Esophagus muscularis mucosa (tissue), 4 donors: ENCODE measurements around the gene DDIT3. TPM values are rescaled to one million over a fixed set of nuclear protein-coding genes. Genes with fewer than 3 reads are reported as not detected.

Experiments
- DNase-seq: peaks from one replicate; pipeline ENCODE4 v3.0.0-alpha.2; 2017; ENCODE audit errors: extremely low spot score
- H3K27ac ChIP-seq, 4 donors: fragments of 200-600 bp; sonication (generic); replicated peaks in 1 of 4; 1 replicate in 3 of 4; 2 replicates in 1 of 4; pipeline ENCODE4 v1.5.1; 2016 to 2019; ENCODE audit warnings: mild to moderate bottlenecking in 1 of 4
- H3K27me3 ChIP-seq, 4 donors: fragments of 200-600 bp; sonication (generic); one replicate each; pipeline versions ENCODE4 v1.5.1 to v1.6.0; 2016 to 2019
- H3K36me3 ChIP-seq, 4 donors: fragments of 200-600 bp; sonication (generic); one replicate each; pipeline ENCODE4 v1.5.1; 2016 to 2019
- H3K4me1 ChIP-seq, 4 donors: fragments of 200-600 bp; sonication (generic); one replicate each; pipeline ENCODE4 v1.5.1; 2016 to 2019
- H3K4me3 ChIP-seq, 4 donors: fragments of 200-600 bp; sonication (generic); 1 replicate in 2 of 4; 2 replicates in 2 of 4; pipeline ENCODE4 v1.5.1; 2016 to 2019; ENCODE audit warnings: mild to moderate bottlenecking in 4 of 4, moderate library complexity in 1 of 4
- H3K9me3 ChIP-seq, 4 donors: fragments of 200-600 bp; sonication (generic); 1 replicate in 3 of 4; 2 replicates in 1 of 4; pipeline ENCODE4 v1.5.1; 2016 to 2019
- CTCF ChIP-seq, 3 experiments: fragments of 200-600 bp in 2 of 3; fragments of 450-650 bp in 1 of 3; sonication (generic) in 2 of 3; IDR thresholded peaks; one replicate each; pipeline ENCODE4 v1.5.1; 2017 to 2019; ENCODE audit warnings: antibody characterized with exemption in 3 of 3, mild to moderate bottlenecking in 2 of 3, moderate library complexity in 1 of 3
- EP300 ChIP-seq: sonication (generic); formaldehyde crosslinking; IDR thresholded peaks from one replicate; pipeline ENCODE4 v1.6.1; 2017; ENCODE audit warnings: antibody characterized with exemption
- POLR2A ChIP-seq: fragments of 450-650 bp; IDR thresholded peaks from one replicate; pipeline ENCODE4 v1.6.1; 2017; ENCODE audit warnings: antibody characterized with exemption, moderate library complexity, mild to moderate bottlenecking, low read depth
- POLR2AphosphoS5 ChIP-seq, 2 donors: sonication (generic); formaldehyde crosslinking; IDR thresholded peaks; one replicate each; pipeline ENCODE4 v1.6.1; 2017; ENCODE audit warnings: antibody characterized with exemption in 2 of 2
- WGBS: methylation state at CpG from one replicate; pipeline ENCODE4 v1.1.5; 2018; 5-methylcytosine and 5-hydroxymethylcytosine counted together
- intact Hi-C: fragments of 100-400 bp; cut with DNase I; formaldehyde crosslinking; loops from one replicate; pipeline ENCODE4 v1.15.1; 2023
- total RNA-seq, 4 donors: library from RNA; depleted of rRNA; stranded (reverse); fragments of >200 nt; gene quantifications; one replicate each; pipeline versions ENCODE4 v1.1.0 to v1.2.1, GENCODE V29; 2016

Gene DDIT3
- total RNA-seq, 4 donors from 2014 or later, result 14.4 to 43.9 (median 24.4) TPM

- H3K27me3 ChIP-seq, result peaks cover 0 to 85% (median 34%) of the 10 kb centered on the region in 4 donors
- H3K4me1 ChIP-seq, result peaks cover 13 to 20% (median 18%) of the 10 kb centered on the region in 4 donors
- H3K9me3 ChIP-seq, result no peaks in the 10 kb centered on the region
- no peak for DNase-seq
- peak overlapping the region; percentile 46 to 59 (median 50) for H3K4me3 ChIP-seq
- H3K36me3 ChIP-seq, result no peaks in the 10 kb centered on the region
- intact Hi-C loops, result no loop called here
- WGBS, result 20% methylated on average over 21 of the region's 29 CpGs
- TF ChIP-seq CTCF (IDR thresholded peaks at IDR 0.05) (no peak), POLR2AphosphoS5 (IDR thresholded peaks at IDR 0.05) (no peak), POLR2A (no peak), EP300 (no peak)
- H3K27ac ChIP-seq, result peak overlapping the region in 1 of 4 donors; percentile 28
Observed at GRCh38 chr12:57476162-57476992, 43.9 kb downstream of the DDIT3 start.

GRCh38 chr12:57475271-57476161 lies 44.8 kb downstream of the DDIT3 start:
- peaks cover 0 to 92% (median 37%) of the 10 kb centered on the region in 4 donors for H3K27me3 ChIP-seq
- no peak for TF ChIP-seq EP300
- TF ChIP-seq POLR2A, result no peak
- no peak for TF ChIP-seq POLR2AphosphoS5 (IDR thresholded peaks at IDR 0.05)
- no peak for TF ChIP-seq CTCF (IDR thresholded peaks at IDR 0.05)
- no peaks in the 10 kb centered on the region for H3K9me3 ChIP-seq
- H3K4me3 ChIP-seq, result peak overlapping the region; percentile 46 to 59 (median 50)
- H3K36me3 ChIP-seq, result no peaks in the 10 kb centered on the region
- intact Hi-C loops, result no loop called here
- H3K27ac ChIP-seq, result no peak overlapping the region
- no peak for DNase-seq
- peaks cover 13 to 20% (median 18%) of the 10 kb centered on the region in 4 donors for H3K4me1 ChIP-seq
- WGBS, result 24% methylated on average over 36 of the region's 84 CpGs

GRCh38 chr12:57474862-57475261 lies 45.5 kb downstream of the DDIT3 start:
- no peak for DNase-seq
- H3K9me3 ChIP-seq, result no peaks in the 10 kb centered on the region
- no peaks in the 10 kb centered on the region for H3K36me3 ChIP-seq
- intact Hi-C loops, result no loop called here
- TF ChIP-seq POLR2A, result no peak
- no peak for TF ChIP-seq EP300
- no peak for TF ChIP-seq POLR2AphosphoS5 (IDR thresholded peaks at IDR 0.05)
- TF ChIP-seq CTCF (IDR thresholded peaks at IDR 0.05), result no peak
- H3K4me1 ChIP-seq, result peaks cover 13 to 20% (median 18%) of the 10 kb centered on the region in 4 donors
- peak overlapping the region in 2 of 4 donors; percentile 50 to 59 for H3K4me3 ChIP-seq
- peaks cover 0 to 93% (median 37%) of the 10 kb centered on the region in 4 donors for H3K27me3 ChIP-seq
- no peak overlapping the region for H3K27ac ChIP-seq
- 81% methylated on average over 7 of the region's 7 CpGs for WGBS

DNA sequence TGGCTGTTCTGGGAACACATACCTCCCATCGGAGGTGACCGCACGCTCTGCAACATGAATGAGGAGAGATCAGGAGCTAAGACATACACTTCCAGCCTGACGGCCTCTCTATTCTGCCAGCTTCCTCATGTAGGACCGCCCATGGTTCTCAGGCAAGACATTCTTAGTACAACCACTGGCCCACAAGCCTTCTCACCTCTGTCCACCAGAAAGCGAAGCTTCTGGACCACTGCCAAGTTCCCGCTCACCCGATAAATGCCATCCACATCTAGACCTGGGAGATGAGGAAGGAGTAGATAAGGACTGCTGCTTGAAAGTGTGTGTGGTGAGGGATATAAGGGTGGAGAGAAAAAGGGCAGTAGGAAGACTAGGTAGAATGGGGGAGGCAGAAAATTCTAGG lies 45.9 kb downstream of the DDIT3 start:
- intact Hi-C loops, result no loop called here
- Histone ChIP-seq H3K27ac (no peak overlapping the region), H3K27me3 (peaks cover 0 to 95% (median 37%) of the 10 kb centered on the region in 4 donors), H3K4me1 (peaks cover 13 to 20% (median 18%) of the 10 kb centered on the region in 4 donors), H3K4me3 (no peak overlapping the region), H3K9me3 (no peaks in the 10 kb centered on the region), H3K36me3 (no peaks in the 10 kb centered on the region)
- 83% methylated on average over 8 of the region's 8 CpGs for WGBS
- DNase-seq, result no peak
- TF ChIP-seq EP300, result no peak
- no peak for TF ChIP-seq POLR2AphosphoS5 (IDR thresholded peaks at IDR 0.05)
- no peak for TF ChIP-seq CTCF (IDR thresholded peaks at IDR 0.05)
- no peak for TF ChIP-seq POLR2A
